HepG2 (cell line): Measurements from ENCODE around the gene SLC19A1. TPM values are rescaled to one million over a fixed set of nuclear protein-coding genes. Genes with fewer than 3 reads are reported as not detected.

Experiments used
- ATAC-seq: fragments of 200-7000 bp; cut with Tn5 transposase; 3 replicates; pipeline ENCODE4 v1.9.1; 2020; ENCODE audit warnings: mild to moderate bottlenecking, moderate library complexity
- BruUV-seq: library from RNA; stranded (reverse); fragments of 400-500 nt; replicated peaks from 2 replicates; lab custom pipeline; 2021; lab: Mats Ljungman, UMichigan
- CTCF ChIA-PET: fragments of 300-600 bp; formaldehyde crosslinking; extraction: SDS; loops from one replicate; lab custom pipeline; 2021; ENCODE audit warnings: low total read pairs, inconsistent platforms, low intra/inter-chr PET ratio; lab: Yijun Ruan, JAX
- POLR2A ChIA-PET: fragments of 350-600 bp; sonication (Branson Sonifier 250); formaldehyde crosslinking; loops from one replicate; lab custom pipeline; 2020; ENCODE audit warnings: antibody characterized with exemption, inconsistent platforms; lab: Yijun Ruan, JAX
- DNase-seq: peaks from one replicate; pipeline ENCODE4 v3.0.0-alpha.2; 2015; ENCODE audit warnings: low spot score
- FAIRE-seq: peaks from 3 replicates; lab custom pipeline; 2011; peaks lifted over from hg19 to GRCh38; lab: Jason Lieb, UNC
- H2AFZ ChIP-seq: one replicate; pipeline ENCODE4 v1.6.1; 2011; ENCODE audit warnings: low read length, inconsistent platforms
- H3K27ac ChIP-seq: fragments of 300-600 bp; 3 replicates; pipeline ENCODE4 v1.8.0; 2011; ENCODE audit warnings: mixed run types, mild to moderate bottlenecking, mixed read lengths, low read length, inconsistent platforms; ENCODE audit not compliant: insufficient read depth; ENCODE audit errors: extremely low read length
- H3K27me3 ChIP-seq, 2 experiments: fragments of 200-600 bp in 1 of 2; 2 replicates in 1 of 2; 3 replicates in 1 of 2; pipeline versions ENCODE4 v1.6.0 to v1.8.0; 2011; ENCODE audit warnings: low read length in 2 of 2, mild to moderate bottlenecking in 2 of 2, moderate library complexity in 2 of 2, inconsistent platforms in 1 of 2; ENCODE audit not compliant: insufficient read depth in 2 of 2, control insufficient read depth in 1 of 2
- H3K36me3 ChIP-seq, 2 experiments: fragments of 200-600 bp in 1 of 2; replicated peaks in 1 of 2; 2 replicates in 1 of 2; 3 replicates in 1 of 2; pipeline versions ENCODE4 v1.5.1 to v1.8.0; 2011; ENCODE audit warnings: low read length in 2 of 2, inconsistent platforms in 1 of 2; ENCODE audit not compliant: insufficient read depth in 2 of 2, control insufficient read depth in 1 of 2
- H3K4me1 ChIP-seq: 2 replicates; pipeline ENCODE4 v1.5.1; 2012; ENCODE audit warnings: low read length, inconsistent platforms; ENCODE audit not compliant: insufficient read depth
- H3K4me2 ChIP-seq: 2 replicates; pipeline ENCODE4 v1.6.0; 2011; ENCODE audit warnings: low read depth, low read length, inconsistent platforms
- H3K4me3 ChIP-seq, 3 experiments: fragments of 200-600 bp in 1 of 3; sonication (generic), shearing (Covaris generic) in 1 of 3; replicated peaks in 1 of 3; 2 replicates each; pipeline ENCODE4 v1.5.1; 2011 to 2016; ENCODE audit warnings: low read length in 3 of 3, inconsistent platforms in 2 of 3, low read depth in 2 of 3, mild to moderate bottlenecking in 2 of 3, control low read depth in 1 of 3, mixed read lengths in 1 of 3; ENCODE audit not compliant: insufficient read depth in 1 of 3
- H3K79me2 ChIP-seq: one replicate; pipeline ENCODE4 v1.6.1; 2011; ENCODE audit warnings: low read length, inconsistent platforms; ENCODE audit not compliant: insufficient read depth
- H3K9ac ChIP-seq: 2 replicates; pipeline ENCODE4 v1.6.0; 2011; ENCODE audit warnings: mild to moderate bottlenecking, low read depth, low read length, inconsistent platforms; ENCODE audit not compliant: insufficient read depth
- H3K9me3 ChIP-seq: 2 replicates; pipeline ENCODE4 v1.5.1; 2012; ENCODE audit warnings: mild to moderate bottlenecking, low read length
- H4K20me1 ChIP-seq: 2 replicates; pipeline ENCODE4 v1.6.0; 2011; ENCODE audit warnings: inconsistent platforms, mild to moderate bottlenecking, low read length, moderate library complexity; ENCODE audit not compliant: insufficient read depth
- AGO2 ChIP-seq: fragments of 200-400 bp; formaldehyde crosslinking; optimal IDR thresholded peaks from 2 replicates; pipeline ENCODE3; 2017; ENCODE audit warnings: mild to moderate bottlenecking, low read depth, low read length, moderate library complexity
- KDM1A ChIP-seq: IDR thresholded peaks from 2 replicates; pipeline ENCODE4 v1.6.1; 2016; ENCODE audit warnings: missing compliant biosample characterization
- RBFOX2 ChIP-seq: fragments of 200-400 bp; formaldehyde crosslinking; IDR thresholded peaks from 2 replicates; pipeline ENCODE4 v1.6.1; 2017; ENCODE audit warnings: low read depth, mild to moderate bottlenecking, low read length
- SIN3B ChIP-seq: fragments of 150-350 bp; IDR thresholded peaks from 2 replicates; pipeline ENCODE4 v1.6.1; 2014; ENCODE audit warnings: low read length
- SOX5 ChIP-seq: IDR thresholded peaks from 2 replicates; pipeline ENCODE4 v1.6.1; 2016; ENCODE audit warnings: borderline replicate concordance
- WGBS: methylation state at CpG from one replicate; pipeline ENCODE4 v1.1.6; 2017; ENCODE audit warnings: low lambda C conversion rate; 5-methylcytosine and 5-hydroxymethylcytosine counted together
- in situ Hi-C: cut with HindIII; loops from 2 replicates; pipeline ENCODE4 v1.10.0; 2017; ENCODE audit warnings: low pct_unique_long_range_greater_than_20kb; ENCODE audit not compliant: extremely low pct_ligation_motif_present
- intact Hi-C: fragments of 100-400 bp; cut with micrococcal nuclease; formaldehyde crosslinking; loops from one replicate; pipeline ENCODE4 v1.10.0; 2022; ENCODE audit not compliant: unreplicated experiment
- polyA plus RNA-seq, 8 experiments: library from polyadenylated mRNA; depleted of rRNA in 3 of 8; stranded (reverse) in 7 of 8; unstranded in 1 of 8; fragments of >200 nt; fragmentation: Illumina TruSeq in 4 of 8; extraction: Trizol in 4 of 8; gene quantifications; 2 replicates each; pipeline versions ENCODE4 v1.2.1 to v1.2.3, GENCODE V29; 2011 to 2016; ENCODE audit warnings: low read depth in 4 of 8, missing spikeins in 1 of 8, mixed read lengths in 1 of 8; ENCODE audit not compliant: insufficient read depth in 1 of 8
- total RNA-seq, 5 experiments: library from RNA; depleted of rRNA; stranded (reverse); fragments of >200 nt; fragmentation: Illumina TruSeq; extraction: Trizol; gene quantifications; 2 replicates each; pipeline ENCODE4 v1.2.3, GENCODE V29; 2016; ENCODE audit warnings: low read depth in 1 of 5

The SLC19A1 gene
- total and polyA plus RNA-seq, 2 of the 13 experiments (the other 11 are each of a cell fraction or from before 2014, with no cell fraction given): 21.8 to 23.0 TPM

GRCh38 chr21:45535341-45536081 lies 6.7 kb downstream of the SLC19A1 start:
- Histone ChIP-seq H3K4me1 (peaks cover 20% of the 10 kb centered on the region), H3K4me3 (no peak overlapping the region), H2AFZ (no peak overlapping the region), H3K27ac (no peak overlapping the region), H3K4me2 (no peak overlapping the region), H4K20me1 (no peaks in the 10 kb centered on the region), H3K9ac (no peak overlapping the region), H3K36me3 (peaks cover 5 to 33% of the 10 kb centered on the region in 2 experiments; a peak in 3 of 5 replicates), H3K27me3 (no peaks in the 10 kb centered on the region), H3K9me3 (no peaks in the 10 kb centered on the region), H3K79me2 (peaks cover 26% of the 10 kb centered on the region)
- DNase-seq: no peak
- no TSS peak for BruUV-seq
- no peak for TF ChIP-seq SIN3B
- peak; percentile 11 for TF ChIP-seq AGO2
- in situ Hi-C loops (no loop called here), intact Hi-C loops (no loop called here)
- ATAC-seq: no peak
- no peak for FAIRE-seq
- CTCF ChIA-PET: no interaction called here
- 94% methylated on average over 19 of the region's 34 CpGs for WGBS
- POLR2A ChIA-PET: interaction anchor here (1.2 kb wide), 1 partner anchor 10 kb away, joined by 3 read pairs; no protein-coding TSS in a partner anchor

GRCh38 chr21:45534636-45535331 lies 7.5 kb downstream of the SLC19A1 start:
- H3K36me3 ChIP-seq: peaks cover 12 to 38% of the 10 kb centered on the region in 2 experiments
- ATAC-seq: no peak
- no peak for FAIRE-seq
- H3K4me2 ChIP-seq: no peak overlapping the region
- H4K20me1 ChIP-seq: no peaks in the 10 kb centered on the region
- TF ChIP-seq AGO2 (peak; percentile 19), RBFOX2 (0 out of 2 replicates have a peak, but pooled peaks have one; percentile 6), SOX5 (CRISPR knock-in tag) (no peak), KDM1A (CRISPR knock-in tag) (no peak)
- H3K4me1 ChIP-seq: peaks cover 17% of the 10 kb centered on the region
- ChIA-PET POLR2A (interaction anchor here (1.7 kb wide), 1 partner anchor 9 kb away, joined by 5 read pairs; no protein-coding TSS in a partner anchor), CTCF (no interaction called here)
- no peaks in the 10 kb centered on the region for H3K27me3 ChIP-seq
- no peak overlapping the region for H3K27ac ChIP-seq
- no peaks in the 10 kb centered on the region for H3K9me3 ChIP-seq
- in situ Hi-C loops: no loop called here
- no peak for DNase-seq
- 96% methylated on average over 11 of the region's 28 CpGs for WGBS
- no TSS peak for BruUV-seq
- H3K79me2 ChIP-seq: peaks cover 19% of the 10 kb centered on the region
- H2AFZ ChIP-seq: no peak overlapping the region
- no peak overlapping the region for H3K9ac ChIP-seq
- intact Hi-C loops: no loop called here
- H3K4me3 ChIP-seq: no peak overlapping the region
